Fibroblast of skin of scalp (primary cell): ENCODE data around the gene KIRREL2. TPM values are rescaled to one million over a fixed set of nuclear protein-coding genes. Genes with fewer than 3 reads are reported as not detected.
A peak's percentile ranks its signal among the peaks of the same experiment; 100 is the strongest.
"Not testable (repeated sequence)": the region's sequence is repeated elsewhere in the genome, so short reads cannot be mapped to it uniquely, and the experiment has no call there.

Experiments
- DNase-seq: peaks from one replicate; pipeline ENCODE4 v3.0.0-alpha.2; 2013
- polyA plus RNA-seq, 2 experiments: library from polyadenylated mRNA; unstranded; fragments of 120-200 nt; gene quantifications; one replicate each; pipeline ENCODE4 v1.2.1, GENCODE V29; 2013; ENCODE audit not compliant: insufficient read length in 2 of 2

The KIRREL2 gene
- not detected for polyA plus RNA-seq (2013, experiment 1 of 2; ENCODE audit: insufficient read length)
- 0.22 TPM for polyA plus RNA-seq (2013, experiment 2 of 2; ENCODE audit: insufficient read length)

GRCh38 chr19:35856546-35857149 is at the start of gene KIRREL2:
Gene KIRREL2, plus strand, starts transcription at chr19:35856911. Its CDS starts 209 bp downstream, at chr19:35857120.
- no peak for DNase-seq

GRCh38 chr19:35807633-35808032 is 49.1 kb upstream of the KIRREL2 start:
- DNase-seq: no peak

- no peak for DNase-seq
These were observed 45.1 kb upstream of the KIRREL2 start for GRCh38 chr19:35811317-35812219.

GRCh38 chr19:35812220-35813042 is 44.3 kb upstream of the KIRREL2 start, which contains the start of gene PRODH2:
Gene PRODH2, minus strand, starts transcription at chr19:35812845. Its CDS starts 40 bp downstream, at chr19:35812805.
- DNase-seq: no peak

- DNase-seq: no peak
These were observed 43.4 kb upstream of the KIRREL2 start for GRCh38 chr19:35813043-35813890.

GRCh38 chr19:35816262-35816661 is 40.4 kb upstream of the KIRREL2 start:
- DNase-seq: no peak

GRCh38 chr19:35816846-35817245 is 39.9 kb upstream of the KIRREL2 start:
- no peak for DNase-seq

- no peak for DNase-seq
These were observed 38.3 kb upstream of the KIRREL2 start for GRCh38 chr19:35818445-35818844.

- no peak for DNase-seq
These were observed 34.1 kb upstream of the KIRREL2 start for GRCh38 chr19:35822579-35822978.

- no peak for DNase-seq
These were observed 32.6 kb upstream of the KIRREL2 start for GRCh38 chr19:35824150-35824549.

- peak; percentile 68 for DNase-seq
These were observed 27.9 kb upstream of the KIRREL2 start for GRCh38 chr19:35828692-35829301.

GRCh38 chr19:35830986-35831385 is 25.7 kb upstream of the KIRREL2 start:
- DNase-seq: no peak

- DNase-seq: no peak
These were observed 24.7 kb upstream of the KIRREL2 start for GRCh38 chr19:35832054-35832453.

- DNase-seq: no peak
These were observed 22.7 kb upstream of the KIRREL2 start for GRCh38 chr19:35833972-35834371.

- not testable (repeated sequence) for DNase-seq
These were observed 20.6 kb upstream of the KIRREL2 start for GRCh38 chr19:35836096-35836495.

GRCh38 chr19:35841961-35842595 is 14.6 kb upstream of the KIRREL2 start:
- no peak for DNase-seq

- DNase-seq: no peak
These were observed 13.9 kb upstream of the KIRREL2 start for GRCh38 chr19:35842666-35843272.

GRCh38 chr19:35843676-35844481 is 12.8 kb upstream of the KIRREL2 start:
- peak; percentile 9 for DNase-seq

GRCh38 chr19:35844482-35845214 is 12.1 kb upstream of the KIRREL2 start:
- DNase-seq: no peak
